Testis (tissue), 2 donors: ENCODE measurements around the gene TEAD2.

Experiments
- CTCF ChIP-seq, 3 experiments: fragments of 450-650 bp in 2 of 3; fragments of 200-600 bp in 1 of 3; sonication (generic) in 1 of 3; IDR thresholded peaks; one replicate each; pipeline ENCODE4 v1.5.1; 2016 to 2019; ENCODE audit warnings: antibody characterized with exemption in 3 of 3, mild to moderate bottlenecking in 2 of 3, moderate library complexity in 1 of 3
- POLR2A ChIP-seq: fragments of 450-650 bp; IDR thresholded peaks from one replicate; pipeline ENCODE4 v1.6.1; 2017; ENCODE audit warnings: antibody characterized with exemption, mild to moderate bottlenecking, moderate library complexity

DNA sequence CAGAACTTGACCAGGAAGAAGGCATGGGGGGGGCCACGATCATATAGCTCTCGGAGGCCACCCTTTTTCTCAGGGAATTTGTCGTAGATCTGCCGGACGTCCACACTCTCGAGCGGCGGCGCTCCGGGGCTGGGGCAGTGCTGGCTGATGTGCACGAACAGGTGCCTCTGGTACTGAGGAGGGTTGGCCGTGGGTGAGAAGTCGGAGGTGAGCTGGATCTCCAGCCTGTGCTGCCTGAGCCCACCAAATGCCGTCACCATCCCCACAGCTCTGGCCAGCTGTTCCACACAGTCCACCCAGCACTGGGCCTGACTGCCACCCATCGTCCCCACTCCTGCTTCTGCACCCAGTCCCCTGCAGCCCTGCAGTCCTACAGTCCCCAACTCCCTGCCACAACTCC is 15.0 kb downstream of the TEAD2 start:
- TF ChIP-seq POLR2A (no peak), CTCF (IDR thresholded peaks at IDR 0.05) (no peak)
